ENCODE measurements around the gene FLNC. TPM values are rescaled to one million over a fixed set of nuclear protein-coding genes. Genes with fewer than 3 reads are reported as not detected.

Gene FLNC
- total and polyA plus RNA-seq, 10 donors, result 0.21 to 1.8 (median 0.66) TPM

GRCh38 chr7:128790315-128791041 is 39.7 kb upstream of the FLNC start:
- H3K27ac ChIP-seq, result peak overlapping the region in 6 of 8 donors; percentile 29 to 67 (median 59)
- TF ChIP-seq POLR2A (IDR thresholded peaks at IDR 0.05), result no peak
- no peak for DNase-seq
- H3K36me3 ChIP-seq, result no peaks in the 10 kb centered on the region
- H3K4me1 ChIP-seq, result peaks cover 0 to 32% (median 22%) of the 10 kb centered on the region in 6 donors
- intact Hi-C loops (cut with DNase I; ENCODE audit: low total_unique reads), result no loop called here
- peaks cover 0 to 26% (median 0%) of the 10 kb centered on the region in 7 donors for H3K27me3 ChIP-seq (replicated peaks in 1 of 7)
- H3K4me3 ChIP-seq, result peak overlapping the region; percentile 51 to 85 (median 78)
- 14 to 24% (median 16%) methylated on average over 26 to 45 of the region's 45 CpGs for WGBS, 5 donors
- H3K9me3 ChIP-seq, result no peaks in the 10 kb centered on the region

DNA sequence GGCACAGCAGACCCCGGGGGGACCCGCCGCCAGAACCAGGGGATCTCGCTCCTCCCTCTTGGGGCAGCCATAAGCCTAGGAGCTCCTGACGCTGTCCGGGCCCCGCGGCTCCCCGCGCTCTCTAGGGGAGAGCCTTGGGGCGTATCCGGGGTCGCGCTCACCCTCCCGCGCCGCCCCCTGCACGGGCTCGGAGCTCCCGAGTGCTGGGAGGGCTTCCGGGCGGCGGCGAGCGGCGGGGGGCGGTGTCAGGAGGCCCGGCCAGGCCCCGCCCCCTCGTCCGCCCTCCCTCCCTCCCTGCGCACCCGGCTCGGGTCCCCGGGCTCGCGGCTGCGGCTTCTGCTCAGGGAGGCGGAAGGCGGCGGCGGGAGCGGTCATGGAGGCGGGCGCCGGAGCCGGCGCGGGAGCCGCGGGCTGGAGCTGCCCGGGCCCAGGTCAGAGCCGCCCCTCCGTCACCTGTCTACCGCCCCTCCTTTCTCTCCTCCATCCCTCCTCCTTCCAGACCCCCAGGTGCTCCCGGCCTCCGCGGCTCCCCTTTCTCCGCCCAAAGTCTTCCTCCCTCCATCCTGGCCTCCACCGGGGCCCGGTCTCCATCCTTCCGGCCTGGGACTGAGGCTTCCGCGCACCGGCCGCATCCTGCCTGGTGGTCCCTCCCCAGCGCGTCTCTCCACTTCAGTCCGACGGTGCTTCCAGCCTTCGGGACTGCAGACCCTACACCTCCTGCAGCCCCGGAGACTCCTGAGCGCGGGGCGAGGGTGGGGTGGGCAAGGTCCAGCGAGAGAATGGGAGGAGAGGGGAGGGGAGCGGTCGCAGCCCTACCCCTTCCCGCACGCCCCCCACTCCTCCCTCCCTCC is 38.9 kb upstream of the FLNC start, which contains the start of gene CCDC136:
Gene CCDC136 (plus strand): TSS at position 848 of the 851 bp plus-strand sequence. CDS start 444 bp downstream, outside the sequence.
- intact Hi-C loops (cut with DNase I; ENCODE audit: low total_unique reads), result no loop called here
- H3K27ac ChIP-seq, result peak within 1 kb of the TSS in 6 of 8 donors; percentile 29 to 67 (median 59)
- peaks cover 0 to 26% (median 0%) of the 10 kb centered on the region in 7 donors for H3K27me3 ChIP-seq (replicated peaks in 1 of 7)
- peaks cover 0 to 32% (median 22%) of the 10 kb centered on the region in 6 donors for H3K4me1 ChIP-seq
- 1 to 2% (median 1%) methylated on average over 41 to 80 of the region's 80 CpGs for WGBS, 5 donors
- H3K9me3 ChIP-seq, result no peaks in the 10 kb centered on the region
- peak; percentile 94 for DNase-seq
- H3K36me3 ChIP-seq, result no peaks in the 10 kb centered on the region
- TF ChIP-seq POLR2AphosphoS5 (IDR thresholded peaks at IDR 0.05), result peak; percentile 68 to 80 (median 74)
- TF ChIP-seq POLR2A (IDR thresholded peaks at IDR 0.05), result no peak
- no peak for TF ChIP-seq CTCF (IDR thresholded peaks at IDR 0.05 in 8 of 11, conservative IDR thresholded peaks at IDR 0.05 in 3 of 11)
- H3K4me3 ChIP-seq, result peak within 1 kb of the TSS; percentile 51 to 85 (median 78)

DNA sequence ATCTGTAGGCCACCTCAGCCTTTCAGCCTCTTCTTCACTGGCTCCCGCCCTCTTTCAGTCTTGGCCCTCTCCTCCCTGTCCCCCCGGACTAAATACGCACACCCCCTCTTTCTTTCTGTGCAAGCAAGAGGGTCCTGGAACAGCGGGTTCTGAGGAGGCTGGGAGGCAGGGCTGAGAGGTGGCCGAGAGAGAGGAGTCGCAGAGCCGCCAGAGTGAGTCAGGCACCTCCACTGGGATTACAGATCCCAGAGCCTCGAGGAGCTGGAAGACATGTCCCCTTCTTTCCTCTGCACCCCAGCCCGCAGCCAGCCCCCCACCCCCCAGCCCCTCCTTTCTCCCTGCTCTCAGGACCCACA is 38.3 kb upstream of the FLNC start:
- DNase-seq, result no peak
- 35 to 55% (median 48%) methylated on average over 8 to 9 of the region's 9 CpGs for WGBS, 5 donors
- Histone ChIP-seq H3K27ac (peak overlapping the region in 1 of 8 donors; percentile 63), H3K4me3 (peak overlapping the region; percentile 51 to 85 (median 78)), H3K4me1 (peaks cover 0 to 32% (median 22%) of the 10 kb centered on the region in 6 donors), H3K27me3 (replicated peaks in 1 of 7) (peaks cover 0 to 26% (median 0%) of the 10 kb centered on the region in 7 donors), H3K9me3 (no peaks in the 10 kb centered on the region), H3K36me3 (no peaks in the 10 kb centered on the region)
- intact Hi-C loops (cut with DNase I; ENCODE audit: low total_unique reads), result no loop called here
- TF ChIP-seq POLR2A (IDR thresholded peaks at IDR 0.05) (no peak), CTCF (IDR thresholded peaks at IDR 0.05 in 8 of 11, conservative IDR thresholded peaks at IDR 0.05 in 3 of 11) (no peak), POLR2AphosphoS5 (IDR thresholded peaks at IDR 0.05) (no peak)

DNA sequence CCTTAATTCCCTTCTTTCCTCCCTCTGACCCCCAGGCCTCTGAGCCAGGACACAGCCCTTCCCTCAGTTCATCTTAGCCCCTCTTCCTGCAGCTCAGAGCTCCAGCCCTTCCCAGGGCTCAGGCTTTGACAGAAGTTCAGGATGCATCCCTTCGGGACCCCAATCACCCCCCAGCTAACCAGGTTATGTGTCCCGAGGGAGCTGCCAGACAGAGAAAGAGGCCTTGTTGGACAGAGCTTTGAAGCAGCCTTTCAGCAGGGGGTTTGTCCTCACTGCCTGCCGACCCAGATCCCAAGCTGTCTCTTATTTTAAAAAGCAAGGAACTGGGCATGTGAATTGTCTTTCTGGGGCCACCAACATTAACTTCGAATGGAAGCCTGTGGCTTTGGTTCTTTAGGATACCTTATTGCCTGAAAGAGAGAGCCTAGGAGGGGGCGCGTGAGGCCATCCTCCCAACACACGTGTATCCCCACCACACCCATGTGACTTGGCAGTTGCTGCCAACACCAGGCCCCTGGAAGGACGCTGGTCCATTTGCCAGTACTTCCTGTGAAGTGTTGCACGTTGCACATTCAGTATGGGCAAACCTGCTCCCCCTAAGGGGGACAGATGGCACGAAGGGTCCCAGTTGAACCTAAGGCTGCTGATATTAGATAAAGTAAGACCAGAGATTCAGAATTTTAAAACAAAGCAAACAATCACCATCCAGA is 37.6 kb upstream of the FLNC start:
- DNase-seq, result no peak

More for the DNA sequence above, 37.6 kb upstream of the FLNC start:
- peaks cover 0 to 26% (median 0%) of the 10 kb centered on the region in 7 donors for H3K27me3 ChIP-seq (replicated peaks in 1 of 7)
- H3K4me1 ChIP-seq, result peaks cover 0 to 32% (median 22%) of the 10 kb centered on the region in 6 donors
- no peaks in the 10 kb centered on the region for H3K9me3 ChIP-seq
- TF ChIP-seq POLR2AphosphoS5 (IDR thresholded peaks at IDR 0.05) (no peak), POLR2A (IDR thresholded peaks at IDR 0.05) (no peak)
- no peak overlapping the region for H3K4me3 ChIP-seq
- no peak overlapping the region for H3K27ac ChIP-seq
- H3K36me3 ChIP-seq, result no peaks in the 10 kb centered on the region
- WGBS, 5 donors, result 48 to 62% (median 55%) methylated on average over 9 to 10 of the region's 10 CpGs
- intact Hi-C loops (cut with DNase I; ENCODE audit: low total_unique reads), result no loop called here
